Endothelial cell of hepatic sinusoid (primary cell): ENCODE measurements around the gene CDK17.
"Not testable (repeated sequence)": the region's sequence is repeated elsewhere in the genome, so short reads cannot be mapped to it uniquely, and the experiment has no call there.

ENCODE experiments used
- in situ Hi-C: cut with HindIII; loops from 2 replicates; pipeline ENCODE4 v1.10.0; 2017; ENCODE audit warnings: low sequenced_read_pairs

CDK17 gene

GRCh38 chr12:96396209-96396608 lies 4.0 kb downstream of the CDK17 start:
- in situ Hi-C loops = loop anchor here (5.0 kb wide), 1 partner anchor 94 kb away; no protein-coding TSS in a partner anchor

- in situ Hi-C loops = loop anchor here (5.0 kb wide), 1 partner anchor 93 kb away; no protein-coding TSS in a partner anchor
Measured at GRCh38 chr12:96395236-96395635, 5.0 kb downstream of the CDK17 start.

GRCh38 chr12:96393229-96393628 lies 7.0 kb downstream of the CDK17 start:
- in situ Hi-C loops = loop anchor here (5.0 kb wide), 1 partner anchor 111 kb away; no protein-coding TSS in a partner anchor

GRCh38 chr12:96392397-96392796 lies 7.8 kb downstream of the CDK17 start:
- in situ Hi-C loops = loop anchor here (5.0 kb wide), 1 partner anchor 110 kb away; no protein-coding TSS in a partner anchor

GRCh38 chr12:96387981-96388380 lies 12.3 kb downstream of the CDK17 start:
- in situ Hi-C loops = no loop called here

GRCh38 chr12:96386794-96387193 lies 13.4 kb downstream of the CDK17 start:
- in situ Hi-C loops = no loop called here

GRCh38 chr12:96383991-96384390 lies 16.2 kb downstream of the CDK17 start:
- in situ Hi-C loops = no loop called here

GRCh38 chr12:96383371-96383770 lies 16.9 kb downstream of the CDK17 start:
- in situ Hi-C loops = no loop called here

- in situ Hi-C loops = not testable (repeated sequence)
Measured at GRCh38 chr12:96379743-96380142, 20.5 kb downstream of the CDK17 start.

- in situ Hi-C loops = no loop called here
Measured at GRCh38 chr12:96378319-96378718, 21.9 kb downstream of the CDK17 start.

- in situ Hi-C loops = no loop called here
Measured at GRCh38 chr12:96376865-96377264, 23.4 kb downstream of the CDK17 start.

GRCh38 chr12:96375841-96376604 lies 24.2 kb downstream of the CDK17 start:
- in situ Hi-C loops = no loop called here

- in situ Hi-C loops = no loop called here
Measured at GRCh38 chr12:96375170-96375569, 25.1 kb downstream of the CDK17 start.

- in situ Hi-C loops = no loop called here
Measured at GRCh38 chr12:96371790-96372699, 28.2 kb downstream of the CDK17 start.

GRCh38 chr12:96371138-96371789 lies 29.0 kb downstream of the CDK17 start:
- in situ Hi-C loops = no loop called here

- in situ Hi-C loops = no loop called here
Measured at GRCh38 chr12:96368687-96369086, 31.6 kb downstream of the CDK17 start.

GRCh38 chr12:96368233-96368632 lies 32.0 kb downstream of the CDK17 start:
- in situ Hi-C loops = no loop called here

- in situ Hi-C loops = no loop called here
Measured at GRCh38 chr12:96366381-96366654, 33.9 kb downstream of the CDK17 start.

- in situ Hi-C loops = no loop called here
Measured at GRCh38 chr12:96365604-96366380, 34.4 kb downstream of the CDK17 start.

- in situ Hi-C loops = no loop called here
Measured at GRCh38 chr12:96364092-96364700, 36.0 kb downstream of the CDK17 start.
